KOPT-K1 (cell line): ENCODE results near the gene LIMCH1.
"Not testable (repeated sequence)": the region's sequence is repeated elsewhere in the genome, so short reads cannot be mapped to it uniquely, and the experiment has no call there.

ENCODE experiments used
- H3K27ac ChIP-seq: fragments of 200-600 bp; sonication (generic); 2 replicates; pipeline ENCODE4 v1.5.1; 2016; ENCODE audit warnings: antibody characterized with exemption, mild to moderate bottlenecking, low read depth, low read length; ENCODE audit not compliant: poor library complexity, severe bottlenecking
- H3K36me3 ChIP-seq: fragments of 200-600 bp; sonication (generic); 2 replicates; pipeline ENCODE4 v1.5.1; 2017; ENCODE audit warnings: antibody characterized with exemption, mild to moderate bottlenecking, low read length, moderate library complexity; ENCODE audit not compliant: insufficient read depth
- H3K9me3 ChIP-seq: fragments of 200-600 bp; sonication (generic); 2 replicates; pipeline ENCODE4 v1.5.1; 2017; ENCODE audit warnings: antibody characterized with exemption, low read length, mild to moderate bottlenecking; ENCODE audit not compliant: insufficient read depth, poor library complexity, severe bottlenecking

Gene LIMCH1

GRCh38 chr4:41538017-41538733 lies at the start of gene LIMCH1:
LIMCH1 (plus strand) TSS chr4:41538157; CDS start chr4:41605996, 67,839 bp downstream.
- Histone ChIP-seq H3K9me3 (no peaks in the 10 kb centered on the region), H3K27ac (no peak within 1 kb of the TSS), H3K36me3 (no peaks in the 10 kb centered on the region)

- H3K9me3 ChIP-seq, H3K36me3 ChIP-seq, H3K27ac ChIP-seq: not testable (repeated sequence)
Measured at GRCh38 chr4:41491081-41491576, 46.8 kb upstream of the LIMCH1 start.

GRCh38 chr4:41496977-41497376 lies 41.0 kb upstream of the LIMCH1 start:
- Histone ChIP-seq H3K27ac (no peak overlapping the region), H3K36me3 (no peaks in the 10 kb centered on the region), H3K9me3 (no peaks in the 10 kb centered on the region)

- Histone ChIP-seq H3K36me3 (no peaks in the 10 kb centered on the region), H3K27ac (no peak overlapping the region), H3K9me3 (no peaks in the 10 kb centered on the region)
Measured at GRCh38 chr4:41498177-41498576, 39.8 kb upstream of the LIMCH1 start.

GRCh38 chr4:41504167-41504818 lies 33.7 kb upstream of the LIMCH1 start:
- Histone ChIP-seq H3K36me3 (no peaks in the 10 kb centered on the region), H3K9me3 (no peaks in the 10 kb centered on the region), H3K27ac (no peak overlapping the region)

GRCh38 chr4:41505161-41505661 lies 32.7 kb upstream of the LIMCH1 start:
- H3K27ac ChIP-seq = no peak overlapping the region
- H3K9me3 ChIP-seq = no peaks in the 10 kb centered on the region
- no peaks in the 10 kb centered on the region for H3K36me3 ChIP-seq

- Histone ChIP-seq H3K36me3 (no peaks in the 10 kb centered on the region), H3K9me3 (no peaks in the 10 kb centered on the region), H3K27ac (no peak overlapping the region)
Measured at GRCh38 chr4:41506130-41506529, 31.8 kb upstream of the LIMCH1 start.

- no peaks in the 10 kb centered on the region for H3K36me3 ChIP-seq
- no peak overlapping the region for H3K27ac ChIP-seq
- H3K9me3 ChIP-seq = no peaks in the 10 kb centered on the region
Measured at GRCh38 chr4:41507291-41507947, 30.5 kb upstream of the LIMCH1 start.

GRCh38 chr4:41509451-41509866 lies 28.5 kb upstream of the LIMCH1 start:
- Histone ChIP-seq H3K9me3 (no peaks in the 10 kb centered on the region), H3K27ac (no peak overlapping the region), H3K36me3 (no peaks in the 10 kb centered on the region)

GRCh38 chr4:41510179-41510578 lies 27.8 kb upstream of the LIMCH1 start:
- no peak overlapping the region for H3K27ac ChIP-seq
- H3K36me3 ChIP-seq = no peaks in the 10 kb centered on the region
- H3K9me3 ChIP-seq = no peaks in the 10 kb centered on the region

GRCh38 chr4:41512136-41512535 lies 25.8 kb upstream of the LIMCH1 start:
- Histone ChIP-seq H3K27ac (no peak overlapping the region), H3K36me3 (no peaks in the 10 kb centered on the region), H3K9me3 (no peaks in the 10 kb centered on the region)

GRCh38 chr4:41512596-41512995 lies 25.4 kb upstream of the LIMCH1 start:
- Histone ChIP-seq H3K27ac (no peak overlapping the region), H3K9me3 (no peaks in the 10 kb centered on the region), H3K36me3 (no peaks in the 10 kb centered on the region)

- Histone ChIP-seq H3K9me3 (no peaks in the 10 kb centered on the region), H3K27ac (no peak overlapping the region), H3K36me3 (no peaks in the 10 kb centered on the region)
Measured at GRCh38 chr4:41514169-41514568, 23.8 kb upstream of the LIMCH1 start.

GRCh38 chr4:41514766-41515481 lies 23.0 kb upstream of the LIMCH1 start:
- Histone ChIP-seq H3K9me3 (no peaks in the 10 kb centered on the region), H3K27ac (no peak overlapping the region), H3K36me3 (no peaks in the 10 kb centered on the region)

- Histone ChIP-seq H3K9me3 (no peaks in the 10 kb centered on the region), H3K36me3 (no peaks in the 10 kb centered on the region), H3K27ac (no peak overlapping the region)
Measured at GRCh38 chr4:41517121-41517520, 20.8 kb upstream of the LIMCH1 start.
